ENCODE results near the gene TMEM40. TPM values are rescaled to one million over a fixed set of nuclear protein-coding genes. Genes with fewer than 3 reads are reported as not detected.

The TMEM40 gene
- polyA plus RNA-seq, 1 of the 3 experiments (the other 2 are of a cell fraction), result 0.05 TPM

DNA sequence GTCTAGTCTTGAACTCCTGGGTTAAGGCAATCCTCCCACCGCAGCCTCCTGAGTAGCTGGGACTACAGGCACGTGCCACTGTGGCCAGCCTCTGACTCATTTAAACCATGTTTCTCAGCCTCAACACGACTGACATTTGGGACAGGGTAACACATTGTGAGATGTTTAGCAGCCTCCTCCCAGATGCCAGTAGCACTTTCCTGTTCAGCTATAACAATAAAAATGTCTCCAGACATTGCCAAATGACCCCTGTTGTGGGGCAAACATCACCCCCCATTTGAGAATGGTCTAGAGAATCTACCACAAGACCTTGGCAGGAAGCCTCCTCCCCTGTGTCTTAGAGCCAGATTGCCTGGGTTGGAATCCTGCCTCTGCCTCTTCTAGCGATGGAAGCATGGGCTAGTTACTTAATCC, 8.4 kb downstream of the TMEM40 start:
- H3K9me2 ChIP-seq, result no peaks in the 10 kb centered on the region
- TF ChIP-seq FOXM1 (IDR thresholded peaks at IDR 0.05; ENCODE audit: low read depth) (no peak), YY1 (IDR thresholded peaks at IDR 0.05; ENCODE audit: low read depth) (no peak), MXI1 (IDR thresholded peaks at IDR 0.05; ENCODE audit: low read depth, low read length) (no peak), JUND (IDR thresholded peaks at IDR 0.05) (peak; percentile 23; the same call in 1 of the 2 replicates), ZBTB33 (IDR thresholded peaks at IDR 0.05; ENCODE audit: borderline replicate concordance, low read depth) (no peak), RXRA (IDR thresholded peaks at IDR 0.05; ENCODE audit: borderline replicate concordance, low read depth) (peak; percentile 64; the same call in 1 of the 2 replicates), MEF2A (IDR thresholded peaks at IDR 0.05; ENCODE audit: borderline replicate concordance, low read depth) (no peak), POLR2AphosphoS5 (IDR thresholded peaks at IDR 0.05; ENCODE audit: low read depth, low read length) (peak; percentile 44; the same call in 1 of the 2 replicates), TCF12 (IDR thresholded peaks at IDR 0.05) (peak; percentile 91), PBX3 (IDR thresholded peaks at IDR 0.05) (peak; percentile 71; the same call in 1 of the 2 replicates), SIN3A (IDR thresholded peaks at IDR 0.05; ENCODE audit: borderline replicate concordance, low read depth, low read length) (no peak), RAD21 (IDR thresholded peaks at IDR 0.05; ENCODE audit: low read length) (no peak), FOSL2 (IDR thresholded peaks at IDR 0.05; ENCODE audit: borderline replicate concordance, low read depth) (peak; percentile 22; the same call in 1 of the 2 replicates), NFIC (IDR thresholded peaks at IDR 0.05; ENCODE audit: borderline replicate concordance) (peak; percentile 56)
- TF ChIP-seq, protein P1, sequence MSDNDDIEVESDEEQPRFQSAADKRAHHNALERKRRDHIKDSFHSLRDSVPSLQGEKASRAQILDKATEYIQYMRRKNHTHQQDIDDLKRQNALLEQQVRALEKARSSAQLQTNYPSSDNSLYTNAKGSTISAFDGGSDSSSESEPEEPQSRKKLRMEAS (IDR thresholded peaks at IDR 0.05; ENCODE audit: low read depth), result peak; percentile 30; the same call in 1 of the 2 replicates
- TF ChIP-seq, protein P2, sequence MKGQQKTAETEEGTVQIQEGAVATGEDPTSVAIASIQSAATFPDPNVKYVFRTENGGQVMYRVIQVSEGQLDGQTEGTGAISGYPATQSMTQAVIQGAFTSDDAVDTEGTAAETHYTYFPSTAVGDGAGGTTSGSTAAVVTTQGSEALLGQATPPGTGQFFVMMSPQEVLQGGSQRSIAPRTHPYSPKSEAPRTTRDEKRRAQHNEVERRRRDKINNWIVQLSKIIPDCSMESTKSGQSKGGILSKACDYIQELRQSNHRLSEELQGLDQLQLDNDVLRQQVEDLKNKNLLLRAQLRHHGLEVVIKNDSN (IDR thresholded peaks at IDR 0.05; ENCODE audit: borderline replicate concordance, low read depth), result peak; percentile 33; the same call in 1 of the 2 replicates
- H3K36me3 ChIP-seq (replicated peaks in 1 of 2; ENCODE audit: control insufficient read depth in 1 of 2, insufficient read depth in 2 of 2, low read length in 1 of 2), result no peaks in the 10 kb centered on the region
- H2AFZ ChIP-seq (ENCODE audit: low read depth), result no peak overlapping the region
- POLR2A ChIA-PET, result no interaction called here
- DNase-seq, result no peak
- no peak overlapping the region for H3K4me3 ChIP-seq (ENCODE audit: low read depth in 2 of 2, low read length in 1 of 2)
- H3K4me1 ChIP-seq (ENCODE audit: control insufficient read depth in 1 of 2, insufficient read depth in 2 of 2, low read depth in 1 of 2, low read length in 1 of 2), result no peaks in the 10 kb centered on the region; a peak in 2 of 4 replicates
- H3K9ac ChIP-seq, result no peak overlapping the region
- H4K20me1 ChIP-seq (ENCODE audit: insufficient read depth), result no peaks in the 10 kb centered on the region
- no peaks in the 10 kb centered on the region for H3K79me2 ChIP-seq (ENCODE audit: insufficient read depth)
- H3K9me3 ChIP-seq, result no peaks in the 10 kb centered on the region
- H3K27ac ChIP-seq (ENCODE audit: low read depth in 2 of 2, low read length in 1 of 2), result peak overlapping the region; percentile 36 to 57; a peak in 3 of 4 replicates
- no peak overlapping the region for H3K4me2 ChIP-seq
- H3F3A ChIP-seq (replicated peaks; ENCODE audit: insufficient read depth), result peaks cover 9% of the 10 kb centered on the region
- CTCF ChIA-PET, result interaction anchor here (0.9 to 1.6 kb wide), 3 partner anchors 23 to 31 kb away, joined by 3 to 5 read pairs (median 3); no protein-coding TSS in a partner anchor
- 56% methylated on average over 4 of the region's 4 CpGs for WGBS (ENCODE audit: low lambda C conversion rate)
- H3K27me3 ChIP-seq (ENCODE audit: insufficient read depth), result no peaks in the 10 kb centered on the region

Measured in SK-N-SH (cell line).